ENCODE measurements around the gene SERPINA4. TPM values are rescaled to one million over a fixed set of nuclear protein-coding genes. Genes with fewer than 3 reads are reported as not detected.

SERPINA4 gene
- total and polyA plus RNA-seq, 2 experiments from 2014 or later: not detected

GRCh38 chr14:94543449-94544124 is 17.7 kb upstream of the SERPINA4 start:
- peak; percentile 5 for DNase-seq (ENCODE audit: low spot score)
- peak; percentile 21; the same call in 1 of the 3 replicates for ATAC-seq

More at GRCh38 chr14:94543449-94544124, 17.7 kb upstream of the SERPINA4 start:
- H3K36me3 ChIP-seq (ENCODE audit: insufficient read depth): no peaks in the 10 kb centered on the region
- H3K79me2 ChIP-seq (replicated peaks; ENCODE audit: insufficient read depth): no peaks in the 10 kb centered on the region
- no peak overlapping the region for H3K4me3 ChIP-seq
- no peaks in the 10 kb centered on the region for H3F3A ChIP-seq (replicated peaks; ENCODE audit: low read depth)
- no peaks in the 10 kb centered on the region for H3K27me3 ChIP-seq (ENCODE audit: insufficient read depth)
- Mint-ChIP-seq H3K27me3 (ENCODE audit: insufficient read depth, low read depth, poor library complexity) (peaks cover 7% of the 10 kb centered on the region), H3K4me3 (no peak overlapping the region), H3K36me3 (ENCODE audit: low read depth) (no peaks in the 10 kb centered on the region), H3K27ac (no peak overlapping the region), H3K4me1 (peaks cover 19% of the 10 kb centered on the region), H3K9me3 (no peaks in the 10 kb centered on the region)
- no peak overlapping the region for H3K4me2 ChIP-seq
- peaks cover 7% of the 10 kb centered on the region; the same call in 1 of the 2 replicates for H3K4me1 ChIP-seq (ENCODE audit: insufficient read depth)
- no peak overlapping the region for H3K27ac ChIP-seq (ENCODE audit: low read depth)
- no peak overlapping the region for H2AFZ ChIP-seq
- no peaks in the 10 kb centered on the region for H3K9me2 ChIP-seq (ENCODE audit: insufficient read depth)
- TF ChIP-seq CTCF (conservative IDR thresholded peaks at IDR 0.05; ENCODE audit: low read depth in 2 of 2) (no peak), JUNB (IDR thresholded peaks at IDR 0.05; ENCODE audit: unreplicated experiment) (no peak), POLR2AphosphoS5 (IDR thresholded peaks at IDR 0.05; ENCODE audit: low read depth) (no peak), EZH2 (IDR thresholded peaks at IDR 0.05; ENCODE audit: low read depth, unreplicated experiment) (no peak), ETS1 (IDR thresholded peaks at IDR 0.05) (no peak), ZNF331 (CRISPR knock-in tag; IDR thresholded peaks at IDR 0.05; ENCODE audit: low read depth) (no peak), NANOG (IDR thresholded peaks at IDR 0.05; ENCODE audit: borderline replicate concordance) (no peak), CREB1 (CRISPR knock-in tag; IDR thresholded peaks at IDR 0.05; ENCODE audit: low read depth) (no peak), REST (IDR thresholded peaks at IDR 0.05; ENCODE audit: unreplicated experiment) (no peak), ZNF462 (CRISPR knock-in tag; IDR thresholded peaks at IDR 0.05) (no peak), EZH2phosphoT487 (IDR thresholded peaks at IDR 0.05; ENCODE audit: unreplicated experiment) (no peak), ZNF114 (CRISPR knock-in tag; IDR thresholded peaks at IDR 0.05) (no peak), STAT1 (IDR thresholded peaks at IDR 0.05; ENCODE audit: unreplicated experiment) (no peak)
- no peaks in the 10 kb centered on the region for H4K20me1 ChIP-seq (replicated peaks; ENCODE audit: insufficient read depth)

All from GM23338 (cell line).